Pulmonary artery endothelial cell (primary cell): Measurements from ENCODE around the gene DPEP2NB. TPM values are rescaled to one million over a fixed set of nuclear protein-coding genes. Genes with fewer than 3 reads are reported as not detected.
"Not testable (repeated sequence)": the region's sequence is repeated elsewhere in the genome, so short reads cannot be mapped to it uniquely, and the experiment has no call there.

Source experiments
- DNase-seq: peaks from one replicate; pipeline ENCODE4 v3.0.0-alpha.2; 2011; ENCODE audit warnings: low read depth, low spot score
- total RNA-seq: library from RNA; depleted of rRNA; stranded (reverse); fragments of >200 nt; gene quantifications from 2 replicates; pipeline ENCODE4 v1.2.3, GENCODE V29; 2014

Gene DPEP2NB
- total RNA-seq, 1 donor from 2014 or later, result not detected

- no peak for DNase-seq
Observed at GRCh38 chr16:67982011-67982696, 33.6 kb downstream of the DPEP2NB start.

- no peak for DNase-seq
Observed at GRCh38 chr16:67979955-67980678, 35.6 kb downstream of the DPEP2NB start, which contains the start of gene DPEP3. Gene DPEP3 (minus strand): TSS chr16:67980499. CDS start chr16:67980380, 119 bp downstream.

GRCh38 chr16:67977469-67978227 is 38.1 kb downstream of the DPEP2NB start:
- no peak for DNase-seq

- DNase-seq, result no peak
Observed at GRCh38 chr16:67977005-67977404, 38.7 kb downstream of the DPEP2NB start.

GRCh38 chr16:67976205-67976604 is 39.5 kb downstream of the DPEP2NB start:
- DNase-seq, result no peak

GRCh38 chr16:67975321-67976105 is 40.2 kb downstream of the DPEP2NB start:
- DNase-seq, result no peak

GRCh38 chr16:67972285-67972684 is 43.4 kb downstream of the DPEP2NB start:
- not testable (repeated sequence) for DNase-seq

- DNase-seq, result no peak
Observed at GRCh38 chr16:67971111-67971510, 44.6 kb downstream of the DPEP2NB start.

- no peak for DNase-seq
Observed at GRCh38 chr16:67969254-67970039, 46.3 kb downstream of the DPEP2NB start.

- DNase-seq, result no peak
Observed at GRCh38 chr16:67968400-67969253, 47.1 kb downstream of the DPEP2NB start, which contains the start of gene SLC12A4. Gene SLC12A4 (minus strand): TSS chr16:67968637. CDS start chr16:67968553, 84 bp downstream.

- no peak for DNase-seq
Observed at GRCh38 chr16:67967958-67968399, 47.7 kb downstream of the DPEP2NB start.

- no peak for DNase-seq
Observed at GRCh38 chr16:67967183-67967957, 48.3 kb downstream of the DPEP2NB start.

GRCh38 chr16:67966549-67967182 is 49.0 kb downstream of the DPEP2NB start:
- no peak for DNase-seq

- DNase-seq, result no peak
Observed at GRCh38 chr16:67965668-67966548, 49.8 kb downstream of the DPEP2NB start.

- no peak for DNase-seq
Observed at GRCh38 chr16:67964477-67965131, 51.1 kb downstream of the DPEP2NB start.

GRCh38 chr16:67963662-67964321 is 51.9 kb downstream of the DPEP2NB start:
- DNase-seq, result no peak
